Non-pigmented ciliary epithelial cell (primary cell): ENCODE data around the gene MYO10.
"Not testable (repeated sequence)": the region's sequence is repeated elsewhere in the genome, so short reads cannot be mapped to it uniquely, and the experiment has no call there.

Source experiments
- DNase-seq: peaks from one replicate; pipeline ENCODE4 v3.0.0-alpha.2; 2010; ENCODE audit warnings: low read depth

MYO10 gene

DNA sequence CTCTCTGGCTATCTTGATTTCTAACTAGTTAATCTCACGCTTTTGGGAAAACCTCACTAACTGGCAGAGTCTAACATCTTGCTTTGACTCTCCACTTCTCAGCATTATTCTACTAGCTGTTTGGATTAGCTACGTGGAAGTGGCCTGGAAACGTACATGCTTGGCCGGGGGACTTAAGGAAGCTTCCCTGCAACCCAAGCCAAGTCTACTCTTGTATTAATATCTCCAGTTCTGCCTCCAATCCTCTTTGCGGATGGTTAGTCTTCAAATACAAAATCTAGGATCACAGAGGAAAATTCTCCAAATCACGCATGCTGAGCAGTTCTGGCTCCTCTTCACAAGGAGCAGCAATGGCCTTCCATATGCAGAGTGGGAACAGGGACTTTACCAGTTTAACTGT is 267.5 kb downstream of the MYO10 start:
- no peak for DNase-seq

DNA sequence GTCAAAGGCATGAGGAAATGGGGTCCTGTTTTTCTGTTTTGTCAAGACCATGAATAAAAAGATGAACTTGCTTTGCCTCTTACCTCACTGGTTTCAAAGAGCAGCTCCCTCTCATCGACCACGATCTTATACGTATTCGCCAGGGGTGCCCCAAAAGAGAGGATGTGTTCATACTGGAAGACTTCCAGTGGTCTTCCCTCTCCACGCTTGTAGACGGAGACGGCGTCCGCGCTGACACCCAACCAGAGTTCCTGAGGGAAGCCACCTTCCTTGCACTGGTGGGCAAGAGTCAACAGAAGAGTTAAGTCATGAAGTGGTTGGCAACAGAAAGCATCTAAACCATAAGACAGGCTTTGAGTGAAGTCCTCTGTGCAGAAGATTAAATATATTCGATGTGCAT is 267.9 kb downstream of the MYO10 start:
- DNase-seq: no peak

DNA sequence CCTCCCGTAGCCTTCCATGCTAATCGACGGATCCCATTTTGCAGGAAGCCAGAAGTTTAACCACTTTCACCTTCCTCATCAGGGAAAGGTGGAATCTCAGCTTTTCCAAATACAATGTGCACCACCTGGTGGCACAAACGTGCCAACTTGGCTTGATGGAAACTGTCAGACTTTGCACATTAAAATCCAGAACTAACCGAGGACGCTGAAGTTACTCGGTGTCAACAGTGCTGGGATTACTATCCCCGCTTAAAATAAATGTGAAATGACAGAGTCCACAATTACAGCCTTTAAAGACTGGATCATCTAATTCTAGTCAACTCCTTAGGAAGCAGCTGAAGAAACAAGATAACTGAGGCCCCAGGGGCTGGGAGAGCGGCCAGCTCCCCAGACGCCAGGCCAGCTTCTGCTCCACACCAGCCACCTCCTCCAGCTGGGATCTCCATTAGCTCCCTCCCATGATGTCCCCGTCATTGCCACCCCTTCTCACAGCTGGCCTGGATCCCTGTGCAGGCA is 269.1 kb downstream of the MYO10 start:
- DNase-seq: no peak

DNA sequence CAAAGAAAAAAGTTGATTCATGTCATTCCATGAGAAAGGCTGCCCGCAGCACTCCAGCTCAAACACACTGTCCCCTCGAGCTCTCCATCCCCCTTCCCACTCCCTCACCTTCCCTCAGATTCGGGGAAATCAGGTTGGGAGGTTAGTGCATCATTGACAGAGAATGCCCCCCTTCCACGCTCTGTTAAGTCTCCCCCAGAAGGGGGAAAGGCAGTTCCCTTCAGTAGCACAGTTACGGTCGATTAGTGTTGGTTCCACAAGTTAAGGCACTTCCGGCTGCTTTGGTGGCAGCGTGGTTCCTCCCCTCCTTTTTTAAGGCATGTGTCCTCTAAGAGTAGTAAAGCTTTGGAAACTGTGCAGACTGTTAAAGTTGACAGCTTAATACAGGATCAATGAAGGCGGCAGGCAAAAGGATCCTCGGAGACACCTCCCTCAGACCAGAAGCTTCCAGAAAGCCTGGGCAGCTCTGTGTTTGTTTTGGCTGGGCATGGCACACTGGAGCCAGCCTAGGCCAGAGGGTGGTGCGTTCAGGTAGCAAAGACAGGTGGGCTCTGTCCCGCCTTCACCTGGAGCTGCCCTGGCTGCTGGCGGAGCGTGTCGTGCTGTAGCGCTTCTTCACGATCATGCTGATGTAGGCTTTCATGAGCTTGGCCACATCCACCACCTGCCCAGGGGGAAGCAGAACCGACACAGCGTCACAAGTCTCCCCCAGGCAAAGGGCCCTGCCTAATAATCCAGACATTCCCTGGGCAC is 269.8 kb downstream of the MYO10 start:
- DNase-seq: no peak

DNA sequence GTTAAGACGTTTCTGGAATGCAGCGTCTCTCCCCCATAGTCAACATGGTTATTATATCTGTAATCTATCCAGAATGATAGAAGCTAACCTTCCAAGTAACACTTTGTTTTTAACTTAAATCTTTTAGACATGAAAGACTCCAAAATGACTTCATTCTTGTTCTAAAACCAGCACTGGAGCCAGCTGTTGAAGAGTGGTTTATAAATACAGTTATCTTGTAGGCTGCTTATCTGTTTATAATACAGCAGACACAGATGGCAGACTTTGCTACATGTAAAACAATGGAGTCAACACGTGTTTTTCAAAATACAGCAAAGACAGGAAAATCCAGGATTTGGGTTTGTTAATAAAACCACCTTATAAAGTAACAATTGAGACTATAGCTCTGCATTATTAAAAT is 270.5 kb downstream of the MYO10 start:
- no peak for DNase-seq

DNA sequence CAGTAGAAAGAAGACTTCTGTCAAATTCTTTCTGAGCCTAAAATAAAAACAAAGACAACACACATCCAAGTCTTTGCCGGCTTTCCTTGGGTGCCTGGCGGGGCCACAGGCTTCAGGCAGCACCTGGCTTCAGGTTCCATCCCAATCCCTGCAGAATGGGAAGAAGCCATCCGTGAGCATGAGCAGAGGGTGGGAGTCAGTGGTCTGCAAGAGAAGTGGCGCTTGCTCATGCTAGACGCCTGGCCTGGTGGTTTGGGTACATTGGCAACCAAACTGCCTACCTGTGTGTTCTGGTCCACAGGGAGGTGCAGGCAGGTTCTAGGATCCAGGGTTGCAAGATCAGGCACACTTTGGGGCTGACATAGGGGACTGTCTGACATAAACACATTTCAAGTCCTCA is 271.7 kb downstream of the MYO10 start:
- DNase-seq: no peak

DNA sequence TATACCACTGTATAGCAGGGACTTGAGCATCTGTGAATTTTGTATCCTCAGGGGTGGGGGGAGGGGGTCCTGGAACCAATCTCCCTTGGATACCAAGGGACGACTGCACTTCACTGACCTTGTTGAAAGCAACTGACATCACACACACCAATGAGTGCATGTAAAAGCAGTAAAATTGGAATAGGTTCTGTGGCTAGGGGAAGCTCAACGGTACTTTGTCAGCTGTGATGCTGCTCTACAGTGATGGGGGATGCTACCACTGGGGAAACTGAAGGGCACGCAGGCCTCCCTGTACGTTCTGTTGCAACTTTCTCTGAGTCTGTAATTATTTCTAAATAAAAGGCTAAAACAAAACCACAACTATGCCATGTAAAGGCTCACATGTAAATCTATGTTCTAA is 272.2 kb downstream of the MYO10 start:
- no peak for DNase-seq

DNA sequence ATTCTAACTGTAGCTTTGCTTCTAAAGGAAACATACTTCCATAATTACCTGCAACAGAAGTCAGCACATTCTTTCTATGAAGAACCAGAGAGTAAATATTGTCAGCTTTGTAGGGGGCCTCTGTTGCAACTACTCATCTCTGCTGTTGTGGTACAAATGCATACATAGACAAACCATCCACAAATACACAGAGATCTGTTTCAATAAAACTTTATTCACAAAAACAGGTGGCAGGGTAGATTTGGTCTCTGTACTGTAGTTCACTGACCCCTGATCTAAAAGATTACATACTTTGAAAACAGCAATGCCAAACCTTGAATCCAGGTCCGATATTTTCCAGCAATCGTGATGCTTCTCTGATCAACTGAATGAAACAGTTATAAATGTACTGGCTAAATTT is 274.4 kb downstream of the MYO10 start:
- DNase-seq: no peak

DNA sequence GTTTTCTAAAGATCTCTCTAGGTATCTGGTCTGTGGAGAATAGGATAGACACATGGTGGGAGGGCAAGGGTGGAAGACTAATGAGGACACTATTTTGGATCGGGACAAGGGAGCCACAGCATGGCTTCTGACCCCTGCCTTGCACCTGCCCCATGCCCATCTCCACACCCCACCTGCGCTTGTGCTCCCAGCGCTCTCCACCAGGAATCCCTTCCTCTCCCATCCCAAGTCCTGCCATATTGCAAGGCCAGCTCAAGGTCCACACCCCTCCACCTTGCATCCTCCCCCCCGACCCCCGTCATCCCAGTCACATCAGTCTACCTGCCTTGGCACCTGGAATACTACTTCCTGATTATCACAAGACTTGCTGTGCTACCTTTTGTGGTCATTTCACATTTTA is 275.1 kb downstream of the MYO10 start:
- no peak for DNase-seq

DNA sequence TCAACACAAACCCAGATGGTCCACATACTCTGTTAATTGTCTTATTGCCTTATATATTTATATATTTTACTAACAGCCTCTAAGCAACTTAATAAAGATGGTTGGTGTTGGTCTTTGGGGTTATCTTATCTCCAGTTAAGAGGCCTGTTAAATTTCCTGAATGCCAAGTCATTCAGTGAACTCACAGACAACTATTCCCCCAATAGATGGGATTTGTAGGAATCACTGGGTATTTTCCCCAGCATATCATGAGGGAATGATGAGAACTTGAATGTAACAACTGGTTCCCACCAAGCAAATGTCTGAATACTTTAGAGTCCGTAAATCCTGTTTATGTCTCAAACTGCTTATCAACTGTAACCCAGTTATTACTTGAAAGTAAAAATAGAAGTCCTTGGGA is 276.6 kb downstream of the MYO10 start:
- DNase-seq: no peak

DNA sequence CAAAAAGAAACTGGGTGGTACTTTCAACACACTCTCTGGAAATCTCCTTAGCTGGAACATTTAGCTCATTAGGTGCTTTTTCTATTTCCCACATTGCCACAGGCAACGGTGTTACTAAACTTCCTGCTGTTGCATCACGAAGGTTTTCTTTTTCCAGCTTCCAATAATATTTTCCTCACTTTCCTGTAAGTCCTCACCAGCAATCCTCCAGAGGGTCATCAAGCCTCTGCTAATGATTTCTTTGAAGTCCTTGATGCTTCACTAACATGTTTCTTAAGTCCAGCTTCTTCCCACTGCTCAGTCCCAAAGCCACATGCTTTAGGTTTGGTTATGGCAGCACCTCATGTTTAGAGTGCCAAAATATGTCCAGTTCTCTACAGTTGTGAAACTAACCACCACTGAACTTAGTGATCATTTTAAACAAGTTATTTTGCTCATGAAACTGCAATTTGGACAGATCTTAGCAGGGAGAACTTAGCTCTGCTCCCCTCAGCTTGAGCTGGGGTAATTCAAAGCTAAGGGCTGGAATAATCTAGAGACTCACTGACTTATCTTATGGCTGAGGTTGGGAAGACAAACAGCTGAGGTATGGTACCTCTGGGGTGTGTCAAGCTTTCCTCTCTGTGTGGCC is 279.4 kb downstream of the MYO10 start:
- DNase-seq: no peak

DNA sequence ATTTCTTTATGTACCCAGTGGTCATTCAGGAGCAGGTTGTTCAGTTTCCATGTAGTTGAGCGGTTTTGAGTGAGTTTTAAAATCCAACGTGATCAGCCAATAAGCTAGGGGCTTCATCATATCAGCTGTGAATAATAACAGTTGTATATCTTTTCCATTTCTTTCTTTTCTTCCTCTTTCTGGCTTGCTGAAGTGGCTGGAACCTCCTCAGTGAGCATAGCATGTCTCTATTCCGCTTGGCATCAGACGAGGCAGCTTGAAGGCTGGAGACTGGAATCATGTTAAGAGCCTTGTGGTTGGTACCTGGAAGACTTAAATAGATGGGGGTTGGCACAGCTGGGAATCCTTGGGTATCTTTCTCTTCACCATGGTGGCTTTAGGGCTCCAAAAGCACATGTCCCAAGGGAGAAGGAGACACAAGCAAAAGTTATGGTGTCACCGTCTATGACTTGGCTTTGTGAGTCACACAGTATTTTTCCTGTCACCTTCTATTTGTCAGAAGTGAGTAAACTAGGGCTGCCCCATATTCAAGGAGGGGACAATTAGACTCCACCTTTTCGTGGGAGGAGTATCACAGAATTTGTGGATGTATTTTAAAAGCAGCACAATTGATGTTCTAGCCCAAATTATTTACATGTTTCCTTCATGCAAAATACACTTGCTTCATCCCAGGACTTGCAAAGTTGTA is 281.3 kb downstream of the MYO10 start:
- no peak for DNase-seq

DNA sequence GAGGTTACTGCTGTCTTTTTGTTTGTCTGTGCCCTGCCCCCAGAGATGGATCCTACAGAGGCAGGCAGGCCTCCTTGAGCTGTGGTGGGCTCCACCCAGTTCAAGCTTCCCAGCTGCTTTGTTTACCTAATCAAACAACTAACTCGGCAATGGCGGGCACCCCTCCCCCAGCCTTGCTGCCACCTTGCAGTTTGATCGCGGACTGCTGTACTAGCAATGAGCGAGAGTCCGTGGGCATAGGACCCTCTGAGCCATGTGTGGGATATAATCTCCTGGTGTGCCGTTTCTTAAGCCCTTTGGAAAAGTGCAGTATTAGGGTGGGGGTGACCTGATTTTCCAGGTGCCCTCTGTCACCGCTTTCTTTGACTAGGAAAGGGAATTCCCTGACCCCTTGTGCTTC is 287.3 kb downstream of the MYO10 start:
- DNase-seq: not testable (repeated sequence)

DNA sequence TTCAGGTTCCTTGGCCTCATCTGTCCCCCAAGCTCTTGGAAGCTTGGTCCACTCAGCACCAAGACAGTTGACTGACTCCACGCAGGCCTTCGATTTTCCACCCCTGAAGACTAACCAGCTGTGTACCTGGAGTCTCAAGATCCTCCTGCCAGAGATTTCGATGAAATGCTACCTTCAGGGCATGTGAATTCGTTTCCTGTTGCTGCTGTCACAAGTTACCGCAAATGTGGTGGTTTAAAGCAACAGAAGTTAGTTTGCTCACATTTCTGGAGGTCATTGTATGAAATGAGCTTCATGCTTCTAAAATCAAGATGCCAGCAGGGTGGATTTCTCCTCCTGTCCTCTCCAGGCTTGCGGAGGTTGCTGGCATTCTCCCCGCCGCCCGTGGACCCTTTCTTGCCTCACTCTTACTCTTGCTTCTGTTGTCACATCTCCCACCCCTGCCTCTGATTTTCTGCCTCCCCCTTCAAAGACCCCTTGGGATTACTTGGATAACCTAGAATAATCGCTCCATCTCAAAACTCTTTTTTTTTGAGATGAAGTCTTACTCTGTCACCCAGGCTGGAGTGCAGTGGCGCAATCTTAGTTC is 291.7 kb downstream of the MYO10 start:
- DNase-seq: no peak

DNA sequence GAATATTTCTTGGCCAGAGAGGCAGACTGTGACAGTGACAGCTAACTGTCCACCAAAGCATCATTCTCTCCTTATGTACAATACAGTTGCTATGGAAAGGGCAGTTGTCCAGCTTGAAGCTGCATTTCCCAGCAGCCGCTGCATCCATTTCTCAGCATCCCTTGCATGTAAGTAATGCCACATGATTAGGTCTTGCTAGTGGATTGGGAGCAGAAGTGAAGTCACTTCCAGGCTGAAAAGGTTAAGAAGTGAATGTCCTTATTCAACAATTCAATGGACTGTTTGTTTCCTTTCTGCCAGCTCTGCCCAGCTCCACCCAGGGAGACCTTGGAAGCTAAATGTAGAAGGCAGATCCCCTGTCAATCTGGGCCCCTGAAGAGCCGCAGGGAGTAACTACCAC is 293.2 kb downstream of the MYO10 start:
- no peak for DNase-seq

DNA sequence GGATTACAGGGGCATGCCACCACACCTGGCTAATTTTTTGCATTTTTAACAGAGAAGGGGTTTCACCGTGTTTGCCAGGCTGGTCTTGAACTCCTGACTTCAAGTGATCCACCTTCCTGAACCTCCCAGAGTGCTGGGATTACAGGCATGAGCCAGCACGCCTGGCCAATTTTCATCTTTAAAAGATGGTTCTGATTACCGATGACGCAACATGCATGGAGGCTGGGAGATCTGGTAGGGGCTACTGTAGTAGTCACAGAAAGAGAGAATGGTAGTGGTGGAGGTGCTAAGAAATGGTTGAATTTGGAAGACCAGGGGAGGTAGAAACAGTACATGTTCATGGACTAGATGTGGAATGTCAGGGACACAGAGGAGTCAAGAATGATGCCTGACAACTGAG is 296.9 kb downstream of the MYO10 start:
- DNase-seq: no peak

DNA sequence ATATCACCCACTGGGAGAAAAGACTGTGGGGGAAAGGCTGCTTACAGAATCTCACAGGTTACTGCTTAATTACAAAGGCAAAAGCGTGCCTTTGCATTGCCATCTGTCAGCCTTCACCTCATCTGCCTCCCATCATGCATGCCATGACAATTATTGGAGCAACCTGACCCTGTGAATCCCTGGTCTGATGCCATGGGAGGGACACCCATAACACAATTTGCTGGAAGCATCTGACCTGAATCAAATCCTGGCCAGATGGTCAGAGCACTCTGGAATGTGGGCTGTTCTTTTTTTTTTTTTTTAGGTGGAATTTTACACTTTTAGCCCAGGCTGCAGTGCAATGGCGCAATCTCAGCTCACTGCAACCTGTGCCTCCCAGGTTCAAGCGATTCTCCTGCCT is 307.7 kb downstream of the MYO10 start:
- DNase-seq: no peak

DNA sequence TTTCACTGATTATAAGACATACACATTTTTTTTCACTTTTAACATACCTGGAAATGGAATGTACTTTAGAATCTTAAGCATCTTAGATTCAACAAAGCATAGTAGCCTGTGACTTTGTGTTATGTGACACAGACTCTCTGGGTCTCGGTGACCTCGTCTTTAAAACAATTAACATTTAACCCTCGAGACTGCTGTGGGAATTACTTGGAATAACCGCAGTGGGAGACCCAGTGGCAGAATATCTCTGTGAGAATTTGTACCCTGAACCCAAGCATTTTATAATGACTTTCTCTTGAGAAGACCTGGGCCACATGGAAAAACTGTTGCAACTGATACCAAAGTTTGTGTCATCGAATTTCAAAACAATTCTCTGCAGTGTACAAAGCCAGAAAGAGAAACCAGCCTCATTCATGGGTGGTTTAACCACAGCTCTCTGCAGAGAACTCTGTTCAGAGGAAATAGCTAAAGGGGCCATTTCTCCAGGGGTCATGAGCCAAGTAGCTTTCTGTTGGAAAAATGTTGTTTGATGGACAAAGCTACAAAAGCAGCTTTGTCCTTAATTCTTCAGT is 309.3 kb downstream of the MYO10 start:
- no peak for DNase-seq

DNA sequence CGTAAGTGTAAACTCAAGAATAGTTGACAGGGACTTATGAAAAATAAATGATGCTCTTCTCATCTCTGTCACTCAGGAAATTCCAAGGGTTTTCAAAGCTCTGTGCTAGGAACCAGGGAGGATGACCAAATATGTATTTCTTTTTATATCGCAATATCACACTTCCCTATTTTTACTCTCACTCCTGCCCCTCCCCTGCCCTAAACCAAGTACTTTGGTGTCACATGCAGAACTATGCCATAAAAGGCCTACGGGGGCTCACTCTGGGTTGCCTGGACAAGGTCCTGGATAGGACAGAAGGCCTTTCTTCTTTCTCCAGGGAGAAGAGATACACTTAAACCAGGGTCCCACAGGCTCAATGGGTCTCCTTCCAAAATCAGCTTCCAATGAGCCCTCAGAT is 311.0 kb downstream of the MYO10 start:
- no peak for DNase-seq

DNA sequence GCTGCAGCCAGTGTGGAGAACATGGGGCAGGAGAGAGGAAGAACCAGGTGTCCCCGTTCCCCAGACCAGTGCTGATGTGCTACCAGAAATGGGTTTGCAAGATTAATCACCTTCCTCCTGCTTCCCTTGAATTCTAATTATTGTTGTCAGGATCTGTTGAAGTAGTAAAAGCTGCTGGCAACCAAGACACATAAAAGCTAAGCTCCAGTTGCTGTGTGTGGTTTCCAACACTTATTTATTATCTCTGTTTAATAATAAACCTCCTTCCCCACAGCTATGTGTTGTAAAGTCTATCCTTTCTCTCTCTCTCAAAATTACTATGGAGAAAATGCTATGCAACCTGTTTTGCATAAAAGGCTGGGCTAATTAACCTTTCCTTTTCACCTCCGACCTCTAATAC is 317.0 kb downstream of the MYO10 start:
- DNase-seq: no peak

DNA sequence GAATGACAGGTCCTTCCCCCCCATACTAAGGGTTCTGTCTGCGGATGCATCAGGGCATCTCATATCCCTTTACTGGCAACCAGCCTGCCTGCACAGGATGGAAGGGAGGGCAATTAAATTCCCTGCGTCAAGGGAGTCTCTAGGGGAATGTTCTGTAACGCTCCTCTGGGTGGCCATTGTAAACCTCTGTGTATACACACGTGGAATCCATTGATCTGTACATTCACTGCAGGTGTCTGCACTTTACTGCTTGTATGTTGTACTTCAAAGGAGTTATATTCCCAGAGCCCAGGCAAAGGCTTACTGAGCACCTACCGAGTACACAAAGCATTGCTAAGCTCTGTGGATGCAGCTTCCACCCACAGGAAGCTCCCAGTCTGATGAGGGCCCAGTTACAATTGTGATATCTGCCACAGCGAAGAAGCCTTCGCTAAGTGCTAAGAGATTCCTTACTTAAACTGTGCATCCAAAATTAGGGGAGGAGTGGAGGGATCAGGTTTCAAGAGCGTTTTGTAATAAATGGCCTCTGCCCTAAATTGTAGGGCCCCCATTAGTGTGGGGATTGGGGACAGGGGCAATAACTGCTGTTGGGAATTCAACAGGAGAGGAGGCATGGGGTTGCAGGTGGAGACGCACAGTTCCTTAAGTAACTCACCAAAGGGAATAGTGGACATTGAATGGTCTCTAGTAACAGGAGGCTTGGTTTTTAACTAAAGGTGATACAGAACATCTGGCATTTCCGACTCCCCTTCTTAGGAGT is 317.8 kb downstream of the MYO10 start:
- no peak for DNase-seq
